ENCODE measurements around the gene ADCK1.
"Not testable (repeated sequence)": the region's sequence is repeated elsewhere in the genome, so short reads cannot be mapped to it uniquely, and the experiment has no call there.

The ADCK1 gene

GRCh38 chr14:77763316-77763715 is 36.6 kb upstream of the ADCK1 start:
- TF ChIP-seq ELF4 (IDR thresholded peaks at IDR 0.05) (no peak), NFRKB (IDR thresholded peaks at IDR 0.05) (no peak), SP1 (IDR thresholded peaks at IDR 0.05) (no peak), FOXA1 (IDR thresholded peaks at IDR 0.05) (no peak), CTBP1 (IDR thresholded peaks at IDR 0.05; ENCODE audit: borderline replicate concordance) (no peak), LEF1 (IDR thresholded peaks at IDR 0.05; ENCODE audit: borderline replicate concordance) (no peak)
- DNase-seq (ENCODE audit: extremely low spot score): no peak
- ChIA-PET CTCF (no interaction called here), POLR2A (no interaction called here)

DNA sequence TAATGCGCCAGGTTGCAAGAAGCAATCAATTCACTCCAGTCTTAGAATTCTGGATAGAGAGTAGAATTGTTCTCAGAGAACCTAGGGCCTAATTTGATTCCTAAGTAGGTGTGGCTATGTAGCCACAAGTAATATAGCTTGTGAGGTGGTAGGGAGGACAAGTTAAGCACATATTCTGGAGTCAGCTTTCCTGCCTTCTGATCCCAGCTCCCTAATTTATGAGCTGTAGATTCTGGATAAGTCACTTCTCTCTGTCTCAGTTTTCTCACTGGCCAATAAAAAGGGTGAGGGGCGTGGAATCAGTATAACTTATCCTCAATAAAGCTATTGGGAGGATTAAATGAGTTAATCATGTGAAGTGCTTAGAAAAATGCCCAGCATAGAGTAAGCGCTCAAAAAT is 35.9 kb upstream of the ADCK1 start:
- ChIA-PET POLR2A (no interaction called here), CTCF (no interaction called here)
- TF ChIP-seq FOXA1 (IDR thresholded peaks at IDR 0.05) (no peak), FOXK2 (IDR thresholded peaks at IDR 0.05) (no peak), ELF4 (IDR thresholded peaks at IDR 0.05) (no peak), SP1 (IDR thresholded peaks at IDR 0.05) (no peak), SUZ12 (IDR thresholded peaks at IDR 0.05) (no peak), ZNF384 (IDR thresholded peaks at IDR 0.05) (no peak), L3MBTL2 (conservative IDR thresholded peaks at IDR 0.05) (no peak), FOXM1 (IDR thresholded peaks at IDR 0.05; ENCODE audit: borderline replicate concordance) (no peak), LEF1 (IDR thresholded peaks at IDR 0.05; ENCODE audit: borderline replicate concordance) (no peak), TARDBP (IDR thresholded peaks at IDR 0.05) (no peak), CTBP1 (IDR thresholded peaks at IDR 0.05; ENCODE audit: borderline replicate concordance) (no peak), PKNOX1 (IDR thresholded peaks at IDR 0.05) (no peak), ARNT (IDR thresholded peaks at IDR 0.05) (no peak)
- no peak for DNase-seq (ENCODE audit: extremely low spot score)

GRCh38 chr14:77768442-77769069 is 31.4 kb upstream of the ADCK1 start:
- CTCF ChIA-PET; DNase-seq (ENCODE audit: extremely low spot score); POLR2A ChIA-PET: not testable (repeated sequence)

DNA sequence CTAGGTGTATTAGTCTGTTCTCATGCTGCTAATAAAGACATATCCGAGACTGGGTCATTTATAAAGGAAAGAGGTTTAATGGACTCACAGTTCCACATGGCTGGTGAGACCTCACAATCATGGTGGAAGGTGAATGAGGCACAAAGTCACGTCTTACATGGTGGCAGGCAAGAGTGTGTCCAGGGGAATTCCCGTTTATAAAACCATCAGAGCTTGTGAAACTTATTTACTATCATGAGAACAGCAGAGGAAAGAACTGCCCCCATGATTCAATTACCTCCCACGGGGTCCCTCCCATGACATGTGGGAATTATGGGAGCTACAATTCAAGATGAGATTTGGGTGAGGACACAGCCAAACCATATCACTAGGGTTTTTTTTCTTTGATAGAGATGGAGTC is 25.9 kb upstream of the ADCK1 start:
- CTCF ChIA-PET; POLR2A ChIA-PET; DNase-seq (ENCODE audit: extremely low spot score): not testable (repeated sequence)

DNA sequence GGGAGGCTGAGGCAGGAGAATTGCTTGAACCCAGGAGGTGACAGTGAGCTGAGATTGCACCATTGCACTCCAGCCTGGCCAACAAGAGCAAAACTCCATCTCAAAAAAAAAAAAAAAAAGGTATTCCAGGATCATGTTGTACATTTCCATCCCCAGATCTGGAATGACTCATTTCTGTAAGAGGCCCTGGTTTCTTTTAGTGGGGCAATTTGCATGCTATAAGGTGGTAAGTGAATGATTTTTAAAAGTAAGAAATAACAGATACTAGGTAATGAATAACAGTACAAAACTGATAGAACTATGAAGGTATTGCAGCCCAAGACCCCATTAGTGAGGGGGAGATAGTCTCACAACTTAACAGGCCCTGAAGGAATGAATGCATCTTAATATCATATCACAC is 17.7 kb upstream of the ADCK1 start:
- ChIA-PET POLR2A (interaction anchor here (0.6 kb wide), 1 partner anchor 55 kb away, joined by 3 read pairs; no protein-coding TSS in a partner anchor), CTCF (no interaction called here)
- no peak for DNase-seq (ENCODE audit: extremely low spot score)
- TF ChIP-seq PKNOX1 (IDR thresholded peaks at IDR 0.05): no peak
- no peak for TF ChIP-seq FOXA1 (IDR thresholded peaks at IDR 0.05)
- no peak for TF ChIP-seq ZNF384 (IDR thresholded peaks at IDR 0.05)
- no peak for TF ChIP-seq SUZ12 (IDR thresholded peaks at IDR 0.05)
- TF ChIP-seq BHLHE40 (IDR thresholded peaks at IDR 0.05; ENCODE audit: borderline replicate concordance): no peak
- no peak for TF ChIP-seq FOXM1 (IDR thresholded peaks at IDR 0.05; ENCODE audit: borderline replicate concordance)
- TF ChIP-seq ELF4 (IDR thresholded peaks at IDR 0.05): no peak
- no peak for TF ChIP-seq LEF1 (IDR thresholded peaks at IDR 0.05; ENCODE audit: borderline replicate concordance)
- no peak for TF ChIP-seq CTBP1 (IDR thresholded peaks at IDR 0.05; ENCODE audit: borderline replicate concordance)
- TF ChIP-seq ARNT (IDR thresholded peaks at IDR 0.05): no peak
- TF ChIP-seq FOXK2 (IDR thresholded peaks at IDR 0.05): no peak
- no peak for TF ChIP-seq NFRKB (IDR thresholded peaks at IDR 0.05)
- TF ChIP-seq L3MBTL2 (conservative IDR thresholded peaks at IDR 0.05): no peak
- no peak for TF ChIP-seq SP1 (IDR thresholded peaks at IDR 0.05)
- no peak for TF ChIP-seq HDGF (IDR thresholded peaks at IDR 0.05; ENCODE audit: borderline replicate concordance)
- TF ChIP-seq TARDBP (IDR thresholded peaks at IDR 0.05): no peak

GRCh38 chr14:77786148-77786547 is 13.8 kb upstream of the ADCK1 start:
- DNase-seq (ENCODE audit: extremely low spot score): no peak
- POLR2A ChIA-PET: interaction anchor here (1.5 kb wide), 1 partner anchor 24 kb away, joined by 5 read pairs; no protein-coding TSS in a partner anchor
- CTCF ChIA-PET: interaction anchor here (0.8 kb wide), 1 partner anchor 11 kb away, joined by 3 read pairs; no protein-coding TSS in a partner anchor
- no peak for TF ChIP-seq FOXM1 (IDR thresholded peaks at IDR 0.05; ENCODE audit: borderline replicate concordance)
- no peak for TF ChIP-seq ARNT (IDR thresholded peaks at IDR 0.05)
- TF ChIP-seq FOXK2 (IDR thresholded peaks at IDR 0.05): no peak
- TF ChIP-seq SUZ12 (IDR thresholded peaks at IDR 0.05): no peak
- no peak for TF ChIP-seq BHLHE40 (IDR thresholded peaks at IDR 0.05; ENCODE audit: borderline replicate concordance)
- TF ChIP-seq FOXA1 (IDR thresholded peaks at IDR 0.05): no peak
- no peak for TF ChIP-seq ELF4 (IDR thresholded peaks at IDR 0.05)
- no peak for TF ChIP-seq HDGF (IDR thresholded peaks at IDR 0.05; ENCODE audit: borderline replicate concordance)
- no peak for TF ChIP-seq LEF1 (IDR thresholded peaks at IDR 0.05; ENCODE audit: borderline replicate concordance)
- TF ChIP-seq TARDBP (IDR thresholded peaks at IDR 0.05): no peak
- TF ChIP-seq PKNOX1 (IDR thresholded peaks at IDR 0.05): no peak
- TF ChIP-seq ZNF384 (IDR thresholded peaks at IDR 0.05): no peak
- no peak for TF ChIP-seq CTBP1 (IDR thresholded peaks at IDR 0.05; ENCODE audit: borderline replicate concordance)
- no peak for TF ChIP-seq NFRKB (IDR thresholded peaks at IDR 0.05)
- no peak for TF ChIP-seq L3MBTL2 (conservative IDR thresholded peaks at IDR 0.05)
- no peak for TF ChIP-seq SP1 (IDR thresholded peaks at IDR 0.05)

All from HEK293T (cell line).